Activated effector memory CD4-positive, alpha-beta T cell treated with anti-CD3 and anti-CD28 coated beads, Interleukin-2, amount 50 U/mL, for 16 hours (primary cell): ENCODE measurements around the gene SEC24C.
"Not testable (repeated sequence)": the region's sequence is repeated elsewhere in the genome, so short reads cannot be mapped to it uniquely, and the experiment has no call there.

ENCODE experiments used
- DNase-seq: peaks from one replicate; pipeline ENCODE4 v3.0.0-alpha.2; 2020

The SEC24C gene

GRCh38 chr10:73732931-73733623 is 11.1 kb upstream of the SEC24C start:
- no peak for DNase-seq

GRCh38 chr10:73734028-73734720 is 10.0 kb upstream of the SEC24C start:
- no peak for DNase-seq

- no peak for DNase-seq
Observed at GRCh38 chr10:73734796-73735305, 9.3 kb upstream of the SEC24C start.

- not testable (repeated sequence) for DNase-seq
Observed at GRCh38 chr10:73740501-73741254, 3.5 kb upstream of the SEC24C start.

GRCh38 chr10:73742454-73742734 is 1.8 kb upstream of the SEC24C start:
- DNase-seq, result no peak

GRCh38 chr10:73743327-73743904 is 756 bp upstream of the SEC24C start:
- no peak for DNase-seq

- peak; percentile 86 for DNase-seq
Observed at GRCh38 chr10:73744664-73744975, 448 bp downstream of the SEC24C start.

GRCh38 chr10:73746721-73747120 is 2.5 kb downstream of the SEC24C start:
- DNase-seq, result no peak

- DNase-seq, result no peak
Observed at GRCh38 chr10:73750819-73751218, 6.6 kb downstream of the SEC24C start.

GRCh38 chr10:73756183-73756582 is 12.0 kb downstream of the SEC24C start:
- no peak for DNase-seq

GRCh38 chr10:73758704-73759511 is 14.7 kb downstream of the SEC24C start:
- DNase-seq, result no peak

- DNase-seq, result peak; percentile 74
Observed at GRCh38 chr10:73759512-73760115, 15.4 kb downstream of the SEC24C start.

- no peak for DNase-seq
Observed at GRCh38 chr10:73761781-73762180, 17.6 kb downstream of the SEC24C start.

- DNase-seq, result no peak
Observed at GRCh38 chr10:73762915-73763314, 18.7 kb downstream of the SEC24C start.

GRCh38 chr10:73763343-73763742 is 19.2 kb downstream of the SEC24C start:
- no peak for DNase-seq

- no peak for DNase-seq
Observed at GRCh38 chr10:73765066-73765465, 20.9 kb downstream of the SEC24C start.

GRCh38 chr10:73768881-73769280 is 24.7 kb downstream of the SEC24C start:
- DNase-seq, result peak; percentile 87

- no peak for DNase-seq
Observed at GRCh38 chr10:73769396-73769795, 25.2 kb downstream of the SEC24C start.

- peak; percentile 93 for DNase-seq
Observed at GRCh38 chr10:73771722-73772280, 27.6 kb downstream of the SEC24C start.

GRCh38 chr10:73772281-73773151 is 28.3 kb downstream of the SEC24C start:
- DNase-seq, result peak; percentile 92
